Calu3 (cell line): Measurements from ENCODE around the gene MYOC. TPM values are rescaled to one million over a fixed set of nuclear protein-coding genes. Genes with fewer than 3 reads are reported as not detected.
A peak's percentile ranks its signal among the peaks of the same experiment; 100 is the strongest.
"Not testable (repeated sequence)": the region's sequence is repeated elsewhere in the genome, so short reads cannot be mapped to it uniquely, and the experiment has no call there.

ENCODE experiments used
- Bru-seq: library from RNA; stranded (reverse); fragments of 400-500 nt; gene quantifications from one replicate; lab custom pipeline; 2021; lab: Mats Ljungman, UMichigan
- BruChase-seq, 2 experiments: library from RNA; stranded (reverse); fragments of 400-500 nt; gene quantifications; one replicate each; lab custom pipeline; 2021; lab: Mats Ljungman, UMichigan
- BruUV-seq: library from RNA; stranded (reverse); fragments of 400-500 nt; replicated peaks from 2 replicates; lab custom pipeline; 2021; lab: Mats Ljungman, UMichigan
- CTCF ChIA-PET: fragments of 300-600 bp; sonication (Branson Sonifier 250); formaldehyde crosslinking; loops from one replicate; lab custom pipeline; 2022; ENCODE audit warnings: antibody characterized with exemption; lab: Charles Lee
- DNase-seq: peaks from one replicate; pipeline ENCODE4 v3.0.0; 2022
- H3K27ac Mint-ChIP-seq: one replicate; pipeline ENCODE4 v1.8.0; 2022; ENCODE audit warnings: mixed read lengths; ENCODE audit not compliant: unreplicated experiment
- H3K27me3 Mint-ChIP-seq: one replicate; pipeline ENCODE4 v1.8.0; 2022; ENCODE audit warnings: mixed read lengths; ENCODE audit not compliant: unreplicated experiment
- H3K36me3 Mint-ChIP-seq: one replicate; pipeline ENCODE4 v1.8.0; 2022; ENCODE audit warnings: mild to moderate bottlenecking, moderate library complexity, mixed read lengths; ENCODE audit not compliant: insufficient read depth, unreplicated experiment
- H3K4me1 Mint-ChIP-seq: one replicate; pipeline ENCODE4 v1.8.0; 2022; ENCODE audit warnings: mild to moderate bottlenecking, low read depth, mixed read lengths; ENCODE audit not compliant: unreplicated experiment
- H3K4me3 Mint-ChIP-seq: one replicate; pipeline ENCODE4 v1.8.0; 2022; ENCODE audit warnings: mild to moderate bottlenecking, low read depth, moderate library complexity, mixed read lengths; ENCODE audit not compliant: unreplicated experiment
- H3K9me3 Mint-ChIP-seq: one replicate; pipeline ENCODE4 v1.8.0; 2022; ENCODE audit warnings: low read depth, mixed read lengths; ENCODE audit not compliant: unreplicated experiment
- CTCF ChIP-seq: fragments of 200-600 bp; IDR thresholded peaks from one replicate; pipeline ENCODE4 v1.8.0; 2022; ENCODE audit warnings: antibody characterized with exemption; ENCODE audit not compliant: unreplicated experiment
- intact Hi-C: fragments of 100-400 bp; cut with micrococcal nuclease; formaldehyde crosslinking; loops from one replicate; pipeline ENCODE4 v1.10.0; 2022; ENCODE audit not compliant: unreplicated experiment
- long read RNA-seq: library from polyadenylated mRNA; stranded (forward); transcript quantifications from one replicate; pipeline ENCODE4 v2.0.0, GENCODE V29; 2022
- total RNA-seq: library from RNA; stranded (reverse); gene quantifications from 2 replicates; pipeline ENCODE4 v1.2.3, GENCODE V29; 2022

Gene MYOC
- not detected in 2 replicates for total RNA-seq
- Bru-seq, nascent RNA = not detected
- BruChase-seq, experiment 1, labeled RNA remaining after a 6-hour chase = not detected
- BruChase-seq, experiment 2, labeled RNA remaining after a 2-hour chase = percentile 5 among the genes with signal in this experiment
- long read RNA-seq = 0 reads

- CTCF ChIA-PET = interaction anchor here (0.5 to 0.6 kb wide), 2 partner anchors 10 to 579 kb away, joined by 5 read pairs; no protein-coding TSS in a partner anchor
Observed at GRCh38 chr1:171652234-171652822, at the start of gene MYOC. Gene MYOC (minus strand): TSS chr1:171652688. CDS start chr1:171652611, 77 bp downstream.

DNA sequence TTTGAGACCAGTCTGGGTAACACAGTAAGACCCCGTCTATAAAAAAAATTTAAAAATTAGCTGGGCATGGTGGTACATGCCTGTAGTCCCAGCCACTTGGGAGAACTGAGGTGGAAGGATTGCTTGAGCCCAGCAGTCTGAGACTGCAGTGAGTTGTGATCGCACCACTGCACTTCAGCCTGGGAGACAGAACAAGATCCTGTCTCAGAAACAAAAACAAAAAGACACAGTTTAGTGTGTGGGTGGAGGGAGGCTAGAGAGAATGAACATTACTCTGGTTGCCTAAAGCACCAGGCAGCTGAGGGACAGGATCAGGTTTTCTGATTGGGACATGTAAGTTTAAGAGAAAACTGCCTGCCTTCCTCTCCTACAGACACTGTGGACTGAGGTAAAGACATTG lies 47.0 kb upstream of the MYOC start:
- Mint-ChIP-seq H3K27ac (no peak overlapping the region), H3K4me1 (no peaks in the 10 kb centered on the region), H3K9me3 (peaks cover 5% of the 10 kb centered on the region), H3K4me3 (no peak overlapping the region), H3K36me3 (no peaks in the 10 kb centered on the region), H3K27me3 (no peaks in the 10 kb centered on the region)
- no TSS peak for BruUV-seq
- intact Hi-C loops = no loop called here
- CTCF ChIA-PET = no interaction called here
- no peak for DNase-seq
- no peak for TF ChIP-seq CTCF

More at GRCh38 chr1:171652234-171652822, at the start of gene MYOC:
- Mint-ChIP-seq H3K27me3 (no peaks in the 10 kb centered on the region), H3K9me3 (no peaks in the 10 kb centered on the region), H3K4me3 (no peak within 1 kb of the TSS), H3K4me1 (peaks cover 23% of the 10 kb centered on the region), H3K27ac (no peak within 1 kb of the TSS), H3K36me3 (no peaks in the 10 kb centered on the region)
- DNase-seq = no peak
- TF ChIP-seq CTCF = no peak
- intact Hi-C loops = no loop called here
- BruUV-seq = no TSS peak

DNA sequence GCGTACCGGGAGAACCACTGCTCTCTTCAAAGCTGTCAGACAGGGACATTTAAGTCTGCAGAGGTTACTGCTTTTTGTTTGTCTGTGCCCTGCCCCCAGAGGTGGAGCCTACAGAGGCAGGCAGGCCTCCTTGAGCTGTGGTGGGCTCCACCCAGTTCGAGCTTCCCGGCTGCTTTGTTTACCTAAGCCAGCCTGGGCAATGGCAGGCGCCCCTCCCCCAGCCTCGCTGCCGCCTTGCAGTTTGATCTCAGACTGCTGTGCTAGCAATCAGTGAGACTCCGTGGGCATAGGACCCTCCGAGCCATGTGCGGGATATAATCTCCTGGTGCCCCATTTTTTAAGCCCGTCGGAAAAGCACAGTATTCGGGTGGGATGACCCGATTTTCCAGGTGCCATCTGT lies 43.3 kb upstream of the MYOC start:
- intact Hi-C loops, CTCF ChIA-PET, BruUV-seq, DNase-seq, H3K36me3 Mint-ChIP-seq, H3K27ac Mint-ChIP-seq, H3K4me3 Mint-ChIP-seq, H3K27me3 Mint-ChIP-seq, H3K4me1 Mint-ChIP-seq: not testable (repeated sequence)
- H3K9me3 Mint-ChIP-seq = peaks cover 11% of the 10 kb centered on the region

GRCh38 chr1:171693541-171693940 lies 41.1 kb upstream of the MYOC start:
- H3K27me3 Mint-ChIP-seq, intact Hi-C loops, CTCF ChIA-PET, H3K4me1 Mint-ChIP-seq, H3K36me3 Mint-ChIP-seq, BruUV-seq, H3K4me3 Mint-ChIP-seq, H3K27ac Mint-ChIP-seq, DNase-seq: not testable (repeated sequence)
- peaks cover 11% of the 10 kb centered on the region for H3K9me3 Mint-ChIP-seq

DNA sequence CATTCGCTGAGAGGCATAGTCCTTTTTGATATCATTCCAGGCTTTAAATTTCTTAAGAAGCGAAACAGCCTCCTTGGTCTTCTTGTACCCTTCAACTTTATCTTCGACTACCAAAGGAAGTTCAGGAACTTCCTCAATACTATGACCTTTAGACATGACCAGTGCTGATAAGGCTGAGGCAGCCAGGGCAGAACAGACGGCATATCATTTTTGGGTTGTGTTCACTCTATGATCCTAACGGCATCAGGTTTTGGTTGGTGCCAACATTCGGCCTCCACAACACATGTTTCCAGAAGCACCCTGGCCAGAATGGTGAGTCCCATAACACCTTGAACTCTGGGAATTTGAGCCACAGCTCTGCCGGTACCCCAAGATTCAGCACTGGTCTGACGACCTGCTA lies 31.4 kb upstream of the MYOC start:
- Mint-ChIP-seq H3K4me3 (no peak overlapping the region), H3K27ac (no peak overlapping the region), H3K9me3 (no peaks in the 10 kb centered on the region), H3K36me3 (no peaks in the 10 kb centered on the region), H3K27me3 (no peaks in the 10 kb centered on the region), H3K4me1 (no peaks in the 10 kb centered on the region)
- BruUV-seq = no TSS peak
- no peak for TF ChIP-seq CTCF
- no peak for DNase-seq
- CTCF ChIA-PET = no interaction called here
- intact Hi-C loops = no loop called here
